H1 (cell line): ENCODE measurements around the gene ZDHHC3. TPM values are rescaled to one million over a fixed set of nuclear protein-coding genes. Genes with fewer than 3 reads are reported as not detected.

Experiments
- CTCF ChIA-PET: fragments of 300-600 bp; sonication (Branson Sonifier 250); formaldehyde crosslinking; loops from one replicate; lab custom pipeline; 2021; ENCODE audit not compliant: partially characterized antibody; lab: Charles Lee
- POLR2A ChIA-PET: fragments of 300-600 bp; sonication (Branson Sonifier 250); formaldehyde crosslinking; loops from one replicate; lab custom pipeline; 2021; ENCODE audit warnings: inconsistent platforms; ENCODE audit not compliant: partially characterized antibody; lab: Charles Lee
- DNase-seq, 2 experiments: peaks; one replicate each; pipeline versions ENCODE4 v3.0.0 to v3.0.0-alpha.2; 2010 to 2022; ENCODE audit warnings: low spot score in 2 of 2, low read depth in 1 of 2, mixed read lengths in 1 of 2
- FAIRE-seq: peaks from 2 replicates; lab custom pipeline; 2011; peaks lifted over from hg19 to GRCh38; lab: Jason Lieb, UNC
- H2AFZ ChIP-seq: 2 replicates; pipeline ENCODE4 v1.8.1; 2012; ENCODE audit warnings: low read length, inconsistent platforms
- H2AK5ac ChIP-seq: 2 replicates; pipeline ENCODE4 v1.6.1; 2013; ENCODE audit warnings: low read depth, low read length
- H2BK120ac ChIP-seq: replicated peaks from 2 replicates; pipeline ENCODE3; 2013; ENCODE audit warnings: low read depth, low read length, inconsistent platforms
- H2BK12ac ChIP-seq: 2 replicates; pipeline ENCODE4 v1.6.1; 2013; ENCODE audit warnings: low read depth, low read length
- H2BK15ac ChIP-seq: 2 replicates; pipeline ENCODE4 v1.6.1; 2013; ENCODE audit warnings: low read length
- H2BK20ac ChIP-seq: 2 replicates; pipeline ENCODE4 v1.6.1; 2013; ENCODE audit warnings: low read length
- H2BK5ac ChIP-seq: 2 replicates; pipeline ENCODE4 v1.6.1; 2013; ENCODE audit warnings: low read depth, low read length
- H3K14ac ChIP-seq: 2 replicates; pipeline ENCODE4 v1.6.1; 2013; ENCODE audit warnings: inconsistent platforms; ENCODE audit not compliant: insufficient read length
- H3K18ac ChIP-seq: 2 replicates; pipeline ENCODE4 v1.6.1; 2013; ENCODE audit warnings: low read length; ENCODE audit errors: extremely low read depth
- H3K23ac ChIP-seq: 2 replicates; pipeline ENCODE4 v1.6.1; 2013; ENCODE audit warnings: inconsistent platforms; ENCODE audit not compliant: insufficient read length
- H3K23me2 ChIP-seq: 2 replicates; pipeline ENCODE4 v1.6.1; 2013; ENCODE audit warnings: low read depth, low read length
- H3K27ac ChIP-seq: 2 replicates; pipeline ENCODE4 v1.6.1; 2011; ENCODE audit warnings: low read depth, low read length, inconsistent platforms
- H3K27me3 ChIP-seq, 4 experiments: replicated peaks in 1 of 4; 1 replicate in 1 of 4; 2 replicates in 3 of 4; pipeline versions ENCODE4 v1.6.1 to v1.8.1; 2011 to 2013; ENCODE audit warnings: low read length in 3 of 4, mild to moderate bottlenecking in 3 of 4, inconsistent platforms in 2 of 4, mixed read lengths in 2 of 4, moderate library complexity in 1 of 4; ENCODE audit not compliant: control insufficient read depth in 3 of 4, insufficient read depth in 3 of 4; ENCODE audit errors: extremely low read depth in 1 of 4
- H3K36me3 ChIP-seq, 4 experiments: 2 replicates each; pipeline versions ENCODE4 v1.6.1 to v1.8.1; 2011 to 2013; ENCODE audit warnings: mild to moderate bottlenecking in 4 of 4, low read length in 3 of 4, moderate library complexity in 2 of 4, control low read depth in 1 of 4, inconsistent platforms in 1 of 4; ENCODE audit not compliant: insufficient read depth in 4 of 4, control insufficient read depth in 2 of 4
- H3K4ac ChIP-seq: replicated peaks from 2 replicates; pipeline ENCODE3; 2013; ENCODE audit warnings: low read length, low read depth, mixed read lengths, inconsistent platforms; ENCODE audit not compliant: insufficient read length
- H3K4me1 ChIP-seq, 4 experiments: replicated peaks in 1 of 4; 1 replicate in 1 of 4; 2 replicates in 3 of 4; pipeline versions ENCODE4 v1.6.1 to v1.8.1; 2011 to 2013; ENCODE audit warnings: low read length in 3 of 4, inconsistent platforms in 2 of 4, mixed read lengths in 1 of 4; ENCODE audit not compliant: insufficient read depth in 4 of 4, control insufficient read depth in 3 of 4
- H3K4me2 ChIP-seq, 2 experiments: 2 replicates each; pipeline versions ENCODE4 v1.6.1 to v1.8.1; 2011 to 2013; ENCODE audit warnings: low read depth in 2 of 2, low read length in 2 of 2, control low read depth in 1 of 2, inconsistent platforms in 1 of 2, mild to moderate bottlenecking in 1 of 2; ENCODE audit not compliant: insufficient read depth in 1 of 2
- H3K4me3 ChIP-seq, 4 experiments: fragments of 200-600, 300-600 bp in 1 of 4; sonication (generic), shearing (Covaris generic), sonication (Bioruptor Twin) in 1 of 4; 2 replicates each; pipeline versions ENCODE4 v1.5.1 to v1.8.1; 2011 to 2016; ENCODE audit warnings: low read length in 4 of 4, low read depth in 3 of 4, control low read depth in 2 of 4, inconsistent platforms in 2 of 4, mild to moderate bottlenecking in 2 of 4, mixed read lengths in 1 of 4, moderate library complexity in 1 of 4; ENCODE audit not compliant: insufficient read depth in 2 of 4; ENCODE audit errors: extremely low read depth in 1 of 4
- H3K56ac ChIP-seq: replicated peaks from 2 replicates; pipeline ENCODE3; 2013; ENCODE audit warnings: low read depth, mild to moderate bottlenecking, mixed read lengths, low read length, inconsistent platforms; ENCODE audit not compliant: insufficient read length
- H3K79me1 ChIP-seq: 2 replicates; pipeline ENCODE4 v1.6.1; 2013; ENCODE audit warnings: low read depth, low read length, control low read depth
- H3K79me2 ChIP-seq, 2 experiments: 2 replicates each; pipeline versions ENCODE4 v1.6.1 to v1.8.1; 2012 to 2013; ENCODE audit warnings: low read length in 2 of 2, mild to moderate bottlenecking in 2 of 2, inconsistent platforms in 1 of 2; ENCODE audit not compliant: insufficient read depth in 2 of 2, control insufficient read depth in 1 of 2
- H3K9ac ChIP-seq, 4 experiments: replicated peaks in 1 of 4; 1 replicate in 1 of 4; 2 replicates in 3 of 4; pipeline versions ENCODE4 v1.6.1 to v1.8.1; 2011 to 2013; ENCODE audit warnings: low read depth in 3 of 4, low read length in 3 of 4, control low read depth in 2 of 4, mild to moderate bottlenecking in 2 of 4, moderate library complexity in 2 of 4, inconsistent platforms in 1 of 4; ENCODE audit errors: extremely low read depth in 1 of 4
- H3K9me3 ChIP-seq, 2 experiments: 2 replicates each; pipeline versions ENCODE4 v1.6.1 to v1.8.1; 2012 to 2013; ENCODE audit warnings: mild to moderate bottlenecking in 2 of 2, moderate library complexity in 2 of 2, control low read depth in 1 of 2, inconsistent platforms in 1 of 2, low read depth in 1 of 2, low read length in 1 of 2, mixed read lengths in 1 of 2; ENCODE audit not compliant: insufficient read depth in 2 of 2
- H4K20me1 ChIP-seq, 2 experiments: replicated peaks in 1 of 2; 2 replicates each; pipeline versions ENCODE3 to v1.8.1; 2011 to 2013; ENCODE audit warnings: inconsistent platforms in 2 of 2, low read length in 2 of 2, mild to moderate bottlenecking in 1 of 2; ENCODE audit not compliant: insufficient read depth in 2 of 2, control insufficient read depth in 1 of 2
- H4K5ac ChIP-seq: 2 replicates; pipeline ENCODE4 v1.6.1; 2013; ENCODE audit warnings: low read length, low read depth, mixed read lengths, inconsistent platforms; ENCODE audit not compliant: insufficient read length
- H4K8ac ChIP-seq: 2 replicates; pipeline ENCODE4 v1.8.0; 2013; ENCODE audit warnings: mild to moderate bottlenecking, moderate library complexity, low read length, inconsistent platforms; ENCODE audit not compliant: insufficient read depth; ENCODE audit errors: extremely low read depth
- H4K91ac ChIP-seq: replicated peaks from 2 replicates; pipeline ENCODE3; 2013; ENCODE audit warnings: low read length, mixed read lengths, inconsistent platforms; ENCODE audit not compliant: insufficient read length
- CHD1 ChIP-seq: IDR thresholded peaks from 2 replicates; pipeline ENCODE4 v1.6.1; 2012; ENCODE audit warnings: low read depth, low read length, improper control_type of control experiment
- MAX ChIP-seq: IDR thresholded peaks from 2 replicates; pipeline ENCODE4 v1.6.1; 2012; ENCODE audit warnings: inconsistent platforms
- PHF8 ChIP-seq: fragments of 200-600 bp; sonication (generic); conservative IDR thresholded peaks from 2 replicates; pipeline ENCODE4 v1.7.1; 2012; ENCODE audit warnings: low read depth, mild to moderate bottlenecking, inconsistent platforms, low read length, moderate library complexity
- polyA plus RNA-seq, 7 experiments: library from polyadenylated mRNA; depleted of rRNA in 3 of 7; stranded (reverse) in 5 of 7; unstranded in 2 of 7; fragments of >200 nt in 5 of 7; fragments of 200-250 nt in 2 of 7; gene quantifications; 1 replicate in 5 of 7; 2 replicates in 1 of 7; 4 replicates in 1 of 7; pipeline versions ENCODE4 v1.2.1 to v1.2.3, GENCODE V29; 2011 to 2013; ENCODE audit warnings: missing spikeins in 2 of 7, mixed read lengths in 2 of 7
- total RNA-seq: library from RNA; stranded (reverse); fragmentation: NEBNext Ultra II Directional; extraction: Animal tissue kit (Norgen Biotek cat#: 25700); gene quantifications from 2 replicates; pipeline ENCODE4 v1.2.1, GENCODE V29; 2021

ZDHHC3 gene
- total and polyA plus RNA-seq, 2 of the 8 experiments (the other 6 are each of a cell fraction or from before 2014, with no cell fraction given) = 77.4 to 88.7 TPM

- Histone ChIP-seq H3K4me2 (no peak overlapping the region), H3K23me2 (no peaks in the 10 kb centered on the region), H2BK20ac (no peak overlapping the region), H3K18ac (no peak overlapping the region), H3K36me3 (peaks cover 19 to 76% (median 65%) of the 10 kb centered on the region in 4 experiments), H3K4me3 (no peak overlapping the region), H3K27me3 (no peaks in the 10 kb centered on the region), H3K79me1 (no peaks in the 10 kb centered on the region; the same call in 1 of the 2 replicates), H3K27ac (no peak overlapping the region), H2BK12ac (no peak overlapping the region), H3K14ac (no peak overlapping the region), H2BK15ac (no peak overlapping the region), H4K8ac (no peak overlapping the region), H3K23ac (no peak overlapping the region), H3K9me3 (peaks cover 4 to 11% of the 10 kb centered on the region in 2 experiments; a peak in 3 of 4 replicates), H4K91ac (no peak overlapping the region), H4K5ac (no peak overlapping the region), H2BK120ac (no peak overlapping the region), H3K4me1 (no peaks in the 10 kb centered on the region), H2AFZ (no peak overlapping the region), H4K20me1 (peaks cover 3 to 7% of the 10 kb centered on the region in 2 experiments), H3K79me2 (no peaks in the 10 kb centered on the region), H3K4ac (no peak overlapping the region), H3K9ac (no peak overlapping the region), H2AK5ac (no peak overlapping the region), H3K56ac (no peak overlapping the region), H2BK5ac (no peak overlapping the region)
- DNase-seq = no peak
- ChIA-PET POLR2A (no interaction called here), CTCF (interaction anchor here (0.6 to 5.5 kb wide), 3 partner anchors 12 to 657 kb away, joined by 3 to 37 read pairs (median 3); no protein-coding TSS in a partner anchor)
- FAIRE-seq = no peak
- TF ChIP-seq PHF8 (no peak), MAX (no peak), CHD1 (no peak)
Observed at GRCh38 chr3:45003406-45003805, 27.4 kb upstream of the ZDHHC3 start.
